Nephron progenitor cell (in vitro differentiated cells): ENCODE measurements around the gene TECPR1.
A peak's percentile ranks its signal among the peaks of the same experiment; 100 is the strongest.

Experiments
- DNase-seq: peaks from one replicate; pipeline ENCODE4 v3.0.0; 2021
- H3K27ac Mint-ChIP-seq: 2 replicates; pipeline ENCODE4 v1.8.0; 2021; ENCODE audit warnings: mild to moderate bottlenecking, moderate library complexity, mixed read lengths
- H3K27me3 Mint-ChIP-seq: 2 replicates; pipeline ENCODE4 v1.8.0; 2021; ENCODE audit warnings: mild to moderate bottlenecking, low read depth, mixed read lengths; ENCODE audit not compliant: poor library complexity
- H3K36me3 Mint-ChIP-seq: 2 replicates; pipeline ENCODE4 v1.8.0; 2021; ENCODE audit warnings: low read depth, mixed read lengths
- H3K4me1 Mint-ChIP-seq: 2 replicates; pipeline ENCODE4 v1.8.0; 2021; ENCODE audit warnings: mixed read lengths
- H3K4me3 Mint-ChIP-seq: 2 replicates; pipeline ENCODE4 v1.8.0; 2021; ENCODE audit warnings: mild to moderate bottlenecking, moderate library complexity, mixed read lengths
- H3K9me3 Mint-ChIP-seq: 2 replicates; pipeline ENCODE4 v1.8.0; 2021; ENCODE audit warnings: mild to moderate bottlenecking, moderate library complexity, mixed read lengths
- TF ChIP-seq, protein P1 (sequence below): fragments of 200-600 bp; sonication (generic); IDR thresholded peaks from 2 replicates; pipeline ENCODE4 v1.5.0; 2021; ENCODE audit warnings: antibody characterized with exemption

Gene TECPR1

GRCh38 chr7:98171449-98171848, 80.6 kb downstream of the TECPR1 start:
- H3K27me3 Mint-ChIP-seq: no peaks in the 10 kb centered on the region
- H3K36me3 Mint-ChIP-seq: peaks cover 13% of the 10 kb centered on the region
- no peak for DNase-seq
- no peaks in the 10 kb centered on the region for H3K9me3 Mint-ChIP-seq
- no peak overlapping the region for H3K4me3 Mint-ChIP-seq
- H3K4me1 Mint-ChIP-seq: peaks cover 17% of the 10 kb centered on the region
- peak overlapping the region; percentile 60 for H3K27ac Mint-ChIP-seq
- TF ChIP-seq, protein P1, sequence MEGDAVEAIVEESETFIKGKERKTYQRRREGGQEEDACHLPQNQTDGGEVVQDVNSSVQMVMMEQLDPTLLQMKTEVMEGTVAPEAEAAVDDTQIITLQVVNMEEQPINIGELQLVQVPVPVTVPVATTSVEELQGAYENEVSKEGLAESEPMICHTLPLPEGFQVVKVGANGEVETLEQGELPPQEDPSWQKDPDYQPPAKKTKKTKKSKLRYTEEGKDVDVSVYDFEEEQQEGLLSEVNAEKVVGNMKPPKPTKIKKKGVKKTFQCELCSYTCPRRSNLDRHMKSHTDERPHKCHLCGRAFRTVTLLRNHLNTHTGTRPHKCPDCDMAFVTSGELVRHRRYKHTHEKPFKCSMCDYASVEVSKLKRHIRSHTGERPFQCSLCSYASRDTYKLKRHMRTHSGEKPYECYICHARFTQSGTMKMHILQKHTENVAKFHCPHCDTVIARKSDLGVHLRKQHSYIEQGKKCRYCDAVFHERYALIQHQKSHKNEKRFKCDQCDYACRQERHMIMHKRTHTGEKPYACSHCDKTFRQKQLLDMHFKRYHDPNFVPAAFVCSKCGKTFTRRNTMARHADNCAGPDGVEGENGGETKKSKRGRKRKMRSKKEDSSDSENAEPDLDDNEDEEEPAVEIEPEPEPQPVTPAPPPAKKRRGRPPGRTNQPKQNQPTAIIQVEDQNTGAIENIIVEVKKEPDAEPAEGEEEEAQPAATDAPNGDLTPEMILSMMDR: no peak

DNA sequence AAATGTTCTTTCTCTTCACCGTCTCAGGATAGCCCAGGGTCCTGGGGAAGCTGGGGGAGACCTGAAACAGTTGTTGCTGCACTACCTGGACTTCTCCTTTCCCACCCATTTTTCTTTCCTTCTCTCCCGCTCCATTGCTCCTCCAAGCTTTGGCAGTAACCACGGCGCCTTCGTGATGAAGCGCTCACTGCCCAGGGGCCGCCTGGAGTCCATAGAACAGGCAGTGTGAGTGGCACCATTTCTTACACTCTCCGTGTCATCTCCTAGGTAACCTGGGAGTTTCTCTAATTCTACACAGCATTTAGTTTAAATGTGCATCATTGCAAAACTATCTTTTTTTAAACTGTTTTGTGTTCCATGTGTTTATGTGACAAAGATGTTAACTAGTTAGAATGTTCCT, 81.1 kb downstream of the TECPR1 start:
- Mint-ChIP-seq H3K4me3 (no peak overlapping the region), H3K36me3 (peaks cover 13% of the 10 kb centered on the region), H3K27ac (peak overlapping the region; percentile 85), H3K4me1 (peaks cover 17% of the 10 kb centered on the region), H3K9me3 (no peaks in the 10 kb centered on the region), H3K27me3 (no peaks in the 10 kb centered on the region)
- no peak for DNase-seq
- TF ChIP-seq, protein P1: no peak

- H3K36me3 Mint-ChIP-seq: peaks cover 8% of the 10 kb centered on the region
- H3K4me3 Mint-ChIP-seq: no peak overlapping the region
- no peaks in the 10 kb centered on the region for H3K9me3 Mint-ChIP-seq
- no peaks in the 10 kb centered on the region for H3K27me3 Mint-ChIP-seq
- TF ChIP-seq, protein P1: no peak
- H3K27ac Mint-ChIP-seq: no peak overlapping the region
- peaks cover 20% of the 10 kb centered on the region for H3K4me1 Mint-ChIP-seq
- DNase-seq: no peak
Observed at GRCh38 chr7:98168904-98169621, 83.0 kb downstream of the TECPR1 start.

DNA sequence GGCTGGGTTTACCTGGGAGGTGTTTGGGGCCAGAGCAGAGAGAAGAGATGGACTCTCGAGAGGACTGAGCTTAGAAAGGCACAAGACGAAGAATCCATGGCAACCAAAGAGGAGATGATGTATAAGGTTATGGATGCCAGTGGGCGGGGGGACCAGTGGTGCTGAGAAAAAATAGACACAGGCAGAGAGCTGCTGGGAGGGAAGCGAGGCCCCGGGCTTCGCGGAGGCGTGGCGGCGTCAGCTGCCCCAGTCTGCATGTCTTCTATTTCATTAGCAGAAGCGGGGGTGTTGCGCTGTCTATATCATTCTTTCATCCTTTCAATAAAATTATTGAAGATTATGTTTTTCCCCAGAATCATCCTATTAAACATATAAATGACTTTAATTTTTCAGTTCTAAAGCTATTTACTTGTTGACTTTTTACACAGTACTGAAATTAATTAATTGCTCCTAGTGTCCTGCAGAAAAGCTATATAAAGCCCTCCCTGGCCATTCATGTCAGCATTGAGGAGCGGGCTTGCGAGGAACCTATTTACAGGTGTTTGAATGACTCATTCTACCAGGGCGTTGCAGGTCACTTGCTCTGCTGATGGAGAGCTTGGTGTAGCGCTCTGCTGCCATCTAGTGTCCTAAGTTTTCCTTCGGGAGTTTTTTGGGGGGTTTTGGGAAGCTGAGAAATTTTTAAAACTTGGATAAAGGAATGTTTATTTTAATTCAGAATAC, 83.7 kb downstream of the TECPR1 start:
- TF ChIP-seq, protein P1: peak; percentile 86
- Mint-ChIP-seq H3K27ac (no peak overlapping the region), H3K9me3 (no peaks in the 10 kb centered on the region), H3K27me3 (no peaks in the 10 kb centered on the region), H3K4me3 (no peak overlapping the region), H3K36me3 (peaks cover 8% of the 10 kb centered on the region), H3K4me1 (peaks cover 22% of the 10 kb centered on the region)
- DNase-seq: peak; percentile 70

DNA sequence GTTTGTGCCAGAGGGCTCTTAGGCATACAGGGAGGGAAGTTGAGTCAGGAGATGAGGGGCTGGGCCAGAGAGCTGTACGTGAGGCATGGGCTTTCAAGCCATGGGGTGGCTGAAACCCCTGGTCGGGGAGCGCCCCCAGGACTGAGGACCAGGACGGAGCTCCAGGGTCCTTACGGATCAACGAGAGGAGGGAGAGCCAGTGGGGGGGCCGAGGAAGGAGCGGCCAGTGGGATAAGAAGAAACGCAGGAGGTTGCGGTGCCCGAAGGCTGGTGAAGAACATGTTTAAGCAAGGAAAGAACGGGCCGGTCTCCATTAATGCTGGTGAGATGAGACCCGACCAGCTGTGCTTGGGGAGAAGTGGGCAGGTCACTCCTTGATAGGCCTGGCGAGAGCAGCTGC, 84.4 kb downstream of the TECPR1 start:
- Mint-ChIP-seq H3K27me3 (no peaks in the 10 kb centered on the region), H3K27ac (no peak overlapping the region), H3K4me1 (peaks cover 22% of the 10 kb centered on the region), H3K9me3 (no peaks in the 10 kb centered on the region), H3K4me3 (no peak overlapping the region), H3K36me3 (peaks cover 4% of the 10 kb centered on the region)
- DNase-seq: no peak
- TF ChIP-seq, protein P1: no peak

DNA sequence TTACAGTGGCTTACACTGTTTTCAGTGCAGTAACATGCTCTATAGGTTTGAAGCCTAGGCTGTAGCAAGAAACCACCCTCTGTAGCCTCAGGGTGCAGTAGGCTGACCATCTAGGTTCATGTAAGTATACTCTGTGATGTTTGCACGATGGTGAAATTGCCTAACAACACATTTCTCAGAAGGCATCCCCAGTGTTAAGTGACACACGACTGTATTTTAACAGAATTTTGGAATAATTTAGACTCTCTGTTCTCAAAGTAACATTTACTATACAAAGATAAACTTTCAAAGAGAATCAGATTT, 85.4 kb downstream of the TECPR1 start:
- TF ChIP-seq, protein P1: no peak
- peaks cover 18% of the 10 kb centered on the region for H3K4me1 Mint-ChIP-seq
- no peaks in the 10 kb centered on the region for H3K9me3 Mint-ChIP-seq
- DNase-seq: no peak
- no peak overlapping the region for H3K27ac Mint-ChIP-seq
- H3K27me3 Mint-ChIP-seq: no peaks in the 10 kb centered on the region
- no peaks in the 10 kb centered on the region for H3K36me3 Mint-ChIP-seq
- no peak overlapping the region for H3K4me3 Mint-ChIP-seq
